8988T (cell line): ENCODE results near the gene DIAPH3.

Experiments used
- DNase-seq: peaks from one replicate; pipeline ENCODE4 v3.0.0; 2011

Gene DIAPH3

DNA sequence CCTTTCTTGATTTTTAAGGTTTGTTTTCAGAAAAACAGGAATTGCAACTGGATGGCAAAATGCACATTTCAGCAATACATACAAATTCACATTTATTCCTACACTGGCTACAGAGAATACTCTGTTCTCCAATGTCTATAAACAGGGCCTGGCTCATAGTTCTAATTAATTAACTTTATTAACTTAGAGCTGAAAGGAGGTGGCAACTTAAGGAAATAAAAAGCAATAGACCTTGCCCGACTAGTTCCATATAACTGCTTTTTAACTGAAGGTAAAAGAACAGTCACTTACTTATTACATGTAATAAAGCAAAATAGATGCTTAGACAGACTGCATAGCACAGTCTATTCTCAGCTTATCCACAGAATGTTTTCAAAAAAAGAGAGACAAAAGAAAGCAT lies 498.5 kb downstream of the DIAPH3 start:
- DNase-seq, result no peak

DNA sequence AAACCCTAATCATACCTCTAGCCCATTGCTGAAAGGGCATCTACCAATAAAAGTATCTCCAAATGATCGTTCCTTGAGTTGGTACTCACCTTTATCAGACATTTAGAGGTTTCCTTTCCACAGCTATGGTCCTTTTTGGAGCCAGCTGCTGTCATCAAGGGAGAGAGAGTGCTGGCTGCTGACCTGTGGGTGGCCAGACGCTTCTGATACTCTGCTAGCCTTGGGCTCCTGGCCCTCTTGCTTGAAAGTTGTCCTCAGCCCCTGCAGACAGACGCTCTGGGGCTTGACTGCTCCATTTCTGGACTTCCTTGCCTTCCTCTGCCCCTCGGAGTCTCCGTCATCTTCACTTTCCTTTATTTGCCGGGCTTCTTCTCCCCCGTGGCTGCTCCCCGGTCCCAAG lies 499.1 kb downstream of the DIAPH3 start:
- no peak for DNase-seq

DNA sequence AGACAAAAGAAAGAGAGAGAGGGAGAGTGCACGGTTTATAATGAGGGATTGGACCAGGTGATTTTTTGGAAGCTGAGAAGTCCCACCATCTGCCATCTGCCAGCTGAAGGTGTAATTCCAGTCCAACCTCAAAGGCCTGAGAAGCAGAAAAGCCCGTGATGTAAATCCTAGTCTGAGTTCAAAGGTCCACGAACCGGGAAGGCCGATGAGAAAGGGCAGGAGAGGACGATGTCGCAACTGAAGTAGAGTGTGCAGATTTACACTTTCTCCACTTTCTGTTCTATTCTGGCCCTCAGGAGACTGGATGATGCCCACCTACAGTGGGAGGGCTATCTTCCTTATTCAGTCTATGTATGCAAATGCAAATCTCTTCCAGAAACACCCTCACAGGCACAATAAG lies 500.0 kb downstream of the DIAPH3 start:
- DNase-seq, result no peak

DNA sequence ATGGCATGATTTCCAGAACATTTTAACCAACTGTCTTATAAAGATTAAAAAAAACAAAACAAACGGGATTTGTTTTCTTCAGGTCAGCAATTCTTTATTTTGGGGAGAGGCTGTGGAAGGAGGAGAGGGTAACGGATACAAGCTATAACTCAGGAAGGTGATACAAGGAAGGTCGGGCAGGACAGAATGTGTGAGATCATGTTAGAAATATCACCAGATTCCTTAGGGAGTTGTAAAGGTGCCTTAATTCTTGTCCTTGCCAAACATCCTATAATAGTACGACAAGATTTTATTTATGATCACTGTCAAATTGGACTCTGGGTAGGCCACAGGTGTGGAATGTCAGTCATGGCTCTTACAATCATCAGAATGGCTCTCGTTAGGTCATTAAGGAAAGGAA lies 503.1 kb downstream of the DIAPH3 start:
- DNase-seq, result no peak

DNA sequence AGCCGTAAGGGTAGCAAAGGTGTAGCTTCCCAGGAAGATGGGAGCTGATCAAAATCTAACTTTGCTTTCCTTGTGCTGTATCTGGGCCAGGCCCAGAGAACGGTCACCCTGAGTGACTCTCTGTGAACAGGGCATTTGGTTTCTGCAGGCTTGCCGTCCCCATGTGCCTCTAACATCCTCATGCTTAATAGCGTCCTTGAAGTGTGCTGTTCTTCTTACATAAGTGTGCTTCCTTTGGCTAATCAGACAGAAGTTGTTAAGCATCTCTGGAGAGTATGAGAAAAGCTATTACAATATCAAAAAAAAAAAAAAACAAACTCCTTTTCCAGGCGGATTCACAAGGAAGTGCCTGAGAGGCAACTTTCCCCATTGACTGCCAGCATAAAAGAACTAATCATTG lies 503.7 kb downstream of the DIAPH3 start:
- no peak for DNase-seq

DNA sequence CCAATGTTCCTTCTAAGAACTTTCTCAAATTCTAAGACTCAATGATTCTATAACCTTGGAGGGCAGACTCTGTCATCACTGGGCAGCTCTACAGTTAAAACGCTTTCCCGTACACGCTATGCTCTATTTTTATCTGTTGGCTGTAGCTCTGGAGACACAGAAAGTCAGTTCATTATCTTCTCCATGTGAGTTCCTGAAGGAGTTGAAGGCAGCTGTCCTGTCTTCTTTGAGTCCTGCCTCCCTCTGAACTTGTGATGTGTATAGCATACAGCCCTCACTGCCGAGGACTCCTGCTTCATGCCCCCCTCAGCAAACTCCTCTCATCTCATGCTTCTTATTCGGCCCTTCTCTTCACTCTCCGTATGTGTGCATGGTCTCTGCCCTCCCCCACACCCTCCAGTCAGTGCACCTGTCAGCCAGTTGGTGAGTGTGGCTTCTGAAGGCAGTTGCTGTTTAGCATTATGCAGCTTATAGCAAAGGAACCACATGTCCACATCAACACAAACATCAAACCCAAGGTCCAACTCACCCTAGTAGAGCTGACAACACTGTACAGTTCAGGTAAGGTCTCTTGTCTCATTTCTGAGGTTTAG lies 504.9 kb downstream of the DIAPH3 start:
- DNase-seq, result no peak

DNA sequence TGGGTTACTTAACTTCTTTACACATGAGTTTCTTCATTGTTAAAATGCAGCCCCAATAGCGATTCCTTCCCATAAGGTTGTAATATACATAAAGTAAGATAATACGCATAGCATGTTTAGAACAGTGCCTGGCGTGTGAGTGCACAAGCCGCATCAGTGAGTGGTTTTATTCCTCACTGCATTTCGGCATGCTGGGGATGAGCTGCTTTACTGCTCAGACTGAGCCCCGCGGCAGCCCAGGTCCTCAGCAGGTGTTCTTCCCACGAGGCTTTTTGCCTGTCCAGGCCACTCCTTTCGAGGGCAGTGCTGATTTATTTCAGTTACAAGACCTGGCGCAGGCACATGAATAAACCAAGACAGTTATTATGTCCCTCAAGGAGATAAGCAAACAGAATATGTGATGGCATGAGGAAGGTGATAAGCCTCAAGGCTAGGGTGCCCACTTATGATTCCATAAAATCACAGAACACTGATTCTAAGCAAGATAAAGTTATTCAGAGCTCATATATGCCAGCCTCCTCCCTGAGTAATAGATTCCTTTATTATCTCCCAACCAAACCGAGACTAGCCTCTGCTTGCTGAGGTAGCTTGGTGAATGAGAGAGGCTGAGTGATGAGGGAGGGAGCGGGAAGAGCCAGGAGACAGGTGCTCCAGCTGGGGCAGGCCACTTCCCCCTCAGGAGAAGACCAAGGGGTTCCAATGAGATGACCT lies 505.5 kb downstream of the DIAPH3 start:
- DNase-seq, result no peak

DNA sequence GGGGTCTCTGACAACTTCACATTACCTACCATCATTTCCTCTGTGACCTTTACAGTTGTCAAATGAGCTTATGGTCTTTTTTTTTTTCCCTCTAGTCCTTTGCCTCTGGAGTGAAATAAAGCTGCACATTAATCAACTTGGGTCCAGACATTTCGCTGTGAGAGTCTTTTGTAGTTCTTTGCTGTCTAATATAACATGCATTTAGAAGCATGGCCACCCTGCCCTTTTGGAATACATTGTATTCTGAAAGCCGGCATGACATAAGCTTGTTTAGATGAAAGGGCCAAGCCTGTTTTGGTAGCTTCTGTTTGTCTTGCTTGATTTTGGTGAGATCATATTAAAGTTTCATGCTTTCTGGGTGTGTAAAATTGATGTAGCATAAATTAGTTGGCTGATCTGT lies 509.8 kb downstream of the DIAPH3 start:
- DNase-seq, result no peak

DNA sequence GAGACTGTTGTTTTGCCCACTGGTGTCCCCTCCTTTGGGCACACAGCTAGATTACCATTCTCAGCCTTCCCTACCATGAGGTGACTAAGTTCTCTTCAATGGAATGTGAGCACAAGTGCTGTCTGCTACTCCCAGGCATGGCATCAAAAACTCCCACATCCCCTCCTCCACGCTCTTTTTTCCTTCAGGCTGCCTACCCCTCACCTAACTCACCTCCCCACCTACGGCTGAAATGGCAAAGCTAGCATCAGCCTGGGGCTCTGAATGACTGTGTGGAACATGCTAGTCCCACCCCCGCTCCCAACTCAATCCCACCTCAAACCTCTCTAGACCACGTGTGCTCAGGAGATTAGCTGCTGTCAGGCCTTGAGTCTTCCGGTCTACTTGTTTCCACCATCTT lies 512.2 kb downstream of the DIAPH3 start:
- DNase-seq, result no peak

DNA sequence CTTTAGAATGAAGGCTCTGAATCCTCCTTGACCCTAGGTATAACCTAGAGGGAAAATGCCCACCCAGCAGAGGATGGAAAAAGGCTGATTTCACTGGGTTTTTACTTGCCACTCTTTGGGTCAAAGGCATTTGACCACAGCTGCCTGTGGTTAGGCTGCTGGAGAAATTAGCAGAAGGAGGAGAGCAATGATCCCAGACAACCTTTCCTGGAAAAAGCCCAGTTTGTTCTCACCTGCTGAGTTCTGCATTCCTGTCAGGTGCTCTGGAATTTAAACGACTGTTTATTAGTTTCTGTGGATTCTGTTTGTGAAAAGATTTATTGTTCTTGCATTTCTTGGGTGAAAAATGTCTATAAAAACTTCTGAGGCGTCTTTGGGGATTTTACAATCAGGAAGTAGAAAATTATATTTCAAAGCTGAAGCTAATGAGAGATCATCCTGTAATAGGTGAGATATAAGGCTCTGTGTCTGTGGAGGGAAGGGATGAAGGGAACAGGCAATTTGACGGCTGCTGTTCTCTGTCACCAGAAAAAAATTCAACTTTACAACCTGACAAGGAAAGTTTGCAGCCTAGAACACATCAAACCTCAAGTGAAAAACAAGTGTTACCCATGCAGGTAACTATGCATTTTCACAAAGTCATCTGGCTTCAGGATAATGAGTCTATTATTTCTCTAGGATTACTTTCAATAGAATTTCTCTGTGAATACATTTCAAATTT lies 519.7 kb downstream of the DIAPH3 start:
- DNase-seq, result no peak

DNA sequence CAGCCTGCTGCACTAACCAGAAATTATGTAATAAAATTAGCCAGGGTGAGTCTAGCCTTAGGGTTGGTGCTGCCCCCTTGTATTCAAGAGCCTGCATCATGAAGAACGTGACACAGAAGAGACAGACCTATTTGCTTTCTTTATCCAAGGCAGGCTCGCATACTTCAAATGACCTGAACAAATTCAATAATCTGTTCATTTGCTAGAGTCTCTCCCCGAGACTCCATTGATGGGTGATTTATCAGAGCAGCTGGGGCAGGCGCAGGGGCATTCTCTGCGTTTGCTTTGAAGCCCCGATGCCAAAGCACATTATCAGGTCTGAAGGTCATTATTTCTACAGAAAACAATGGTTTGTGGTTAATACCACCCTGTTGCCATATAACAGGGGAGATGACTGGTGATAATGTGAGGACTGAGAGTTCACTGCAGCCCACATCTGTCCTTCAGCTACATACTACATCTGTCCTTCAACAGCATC lies 520.3 kb downstream of the DIAPH3 start:
- no peak for DNase-seq

DNA sequence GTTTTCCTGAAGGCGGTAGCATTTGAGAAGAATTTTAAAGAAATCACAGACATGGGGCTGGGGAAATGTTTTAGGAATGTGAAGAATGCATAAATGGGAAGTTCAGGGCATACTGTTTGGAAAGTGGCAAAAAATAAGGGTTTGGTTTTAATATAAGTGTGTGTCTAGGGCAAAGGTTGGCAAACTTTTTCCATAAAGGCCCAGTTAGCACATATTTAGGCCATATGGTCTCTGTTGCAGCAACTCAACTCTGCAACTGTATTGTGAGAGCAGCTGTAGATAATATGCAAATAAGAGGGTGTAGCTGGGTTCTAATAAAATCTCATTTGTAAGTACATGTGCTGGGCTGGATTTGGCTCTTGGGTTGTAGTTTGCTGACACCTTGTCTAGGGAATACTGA lies 521.9 kb downstream of the DIAPH3 start:
- DNase-seq, result no peak

DNA sequence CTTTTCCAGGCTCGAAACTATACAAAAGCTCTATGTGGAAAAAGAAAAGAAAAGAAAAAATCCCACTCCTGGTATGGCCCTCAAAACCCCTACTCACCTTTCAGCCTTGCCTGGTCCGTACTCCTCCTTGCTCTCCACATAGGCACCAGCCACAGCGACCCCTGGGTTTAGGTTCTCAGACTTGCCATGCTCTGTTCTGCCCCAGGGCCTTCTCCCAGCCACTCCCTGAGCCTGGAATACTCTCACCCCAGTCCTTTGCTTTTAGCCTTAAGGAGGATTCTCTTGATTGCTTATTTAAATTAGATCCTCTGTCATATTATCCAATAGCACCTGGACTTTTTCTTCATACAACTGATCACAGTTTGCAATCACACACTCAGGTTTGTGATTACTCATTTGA lies 522.5 kb downstream of the DIAPH3 start:
- no peak for DNase-seq

DNA sequence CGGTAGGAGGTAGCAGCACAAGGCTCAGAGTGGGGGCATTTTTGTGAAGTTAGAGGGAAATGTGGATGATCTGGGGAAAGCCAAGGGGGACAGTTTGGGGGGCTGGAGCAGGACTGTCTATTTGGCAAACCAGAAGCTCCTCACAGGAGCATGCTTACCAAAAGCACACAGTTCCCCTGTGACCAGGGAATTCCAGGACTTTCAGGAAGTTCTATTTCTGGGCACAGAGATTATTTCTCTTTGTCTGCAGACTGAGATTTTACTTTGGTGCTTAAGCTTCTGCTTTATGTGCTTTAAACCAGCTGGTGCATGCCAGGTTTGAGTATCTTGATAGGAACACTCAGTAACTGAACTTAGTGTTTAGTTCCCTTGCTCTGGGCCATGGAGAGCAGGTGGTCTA lies 525.3 kb downstream of the DIAPH3 start:
- DNase-seq, result no peak

DNA sequence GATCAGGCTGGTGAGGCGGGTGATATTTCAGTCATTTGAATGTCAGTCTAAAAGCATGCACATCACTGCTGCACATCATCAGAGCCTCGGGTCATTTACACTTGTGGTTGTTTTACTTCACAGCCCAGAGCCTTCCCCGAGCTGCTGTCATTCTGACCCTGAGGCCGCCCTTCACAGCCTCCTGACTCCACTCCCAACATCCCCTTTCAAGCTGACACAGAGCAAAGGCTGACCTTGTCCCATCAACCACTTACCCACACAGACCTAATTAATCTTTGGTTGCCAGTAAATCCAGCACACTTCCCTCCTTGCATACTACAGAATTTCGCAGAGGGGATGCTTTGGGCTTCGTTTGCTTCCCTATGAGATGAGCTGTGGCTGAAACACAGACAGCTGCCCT lies 528.1 kb downstream of the DIAPH3 start:
- no peak for DNase-seq

DNA sequence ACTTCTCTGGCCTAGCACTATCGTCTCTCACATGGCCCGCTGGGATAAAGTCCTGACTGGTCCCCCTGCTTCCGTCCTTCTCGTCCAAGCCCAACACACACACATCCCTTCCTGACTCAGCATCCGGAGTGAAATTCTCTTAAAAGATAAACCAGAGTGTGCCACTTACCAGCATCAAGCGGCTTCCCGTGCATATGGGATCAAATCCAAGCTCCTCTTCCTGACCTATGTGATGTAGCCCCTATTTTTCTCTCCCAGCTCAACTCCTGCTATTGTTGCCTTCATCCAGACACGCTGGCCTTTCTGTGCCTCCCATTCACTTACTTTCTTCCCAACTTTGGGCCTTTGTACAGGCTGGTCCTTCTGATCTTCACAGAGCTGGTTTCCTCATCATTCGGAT lies 530.4 kb downstream of the DIAPH3 start:
- DNase-seq, result no peak

DNA sequence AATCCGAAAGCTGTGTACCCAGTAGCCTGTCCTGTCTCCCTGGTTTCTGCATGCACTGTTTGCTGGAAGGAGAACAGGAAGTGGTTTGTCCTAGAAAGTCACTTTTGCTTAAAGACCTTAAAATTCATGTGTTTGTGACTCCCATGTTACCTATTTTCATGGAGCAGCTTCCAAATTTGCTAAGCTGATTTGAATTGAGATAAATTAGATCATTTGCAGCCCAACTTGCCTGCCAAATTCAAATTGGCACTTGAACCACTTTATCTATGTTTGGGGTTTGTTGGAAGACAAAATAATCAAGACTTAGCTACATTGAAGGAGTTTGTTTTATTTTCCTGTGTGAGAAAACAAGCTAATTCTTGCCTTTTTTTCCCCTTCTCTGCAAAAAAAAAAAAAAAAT lies 532.5 kb downstream of the DIAPH3 start:
- no peak for DNase-seq

DNA sequence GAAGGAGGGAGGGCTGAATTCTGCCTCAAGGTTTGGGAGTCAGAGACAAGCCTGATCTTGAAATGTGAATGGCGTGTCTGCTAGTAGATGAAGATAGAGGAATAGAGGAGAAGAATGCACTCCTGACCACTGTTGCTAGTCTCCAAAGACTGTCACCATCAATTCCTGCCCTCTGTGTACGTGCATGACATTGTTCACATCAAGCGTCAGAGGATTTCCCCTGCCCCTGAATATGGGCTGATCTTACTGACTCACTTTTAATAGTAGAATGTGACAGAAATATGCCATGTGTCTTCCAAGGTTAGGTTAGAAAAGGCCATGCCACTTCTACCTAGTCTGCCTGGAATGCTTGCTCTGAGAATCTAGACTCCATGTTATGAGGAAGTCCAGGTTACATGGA lies 538.6 kb downstream of the DIAPH3 start:
- no peak for DNase-seq

DNA sequence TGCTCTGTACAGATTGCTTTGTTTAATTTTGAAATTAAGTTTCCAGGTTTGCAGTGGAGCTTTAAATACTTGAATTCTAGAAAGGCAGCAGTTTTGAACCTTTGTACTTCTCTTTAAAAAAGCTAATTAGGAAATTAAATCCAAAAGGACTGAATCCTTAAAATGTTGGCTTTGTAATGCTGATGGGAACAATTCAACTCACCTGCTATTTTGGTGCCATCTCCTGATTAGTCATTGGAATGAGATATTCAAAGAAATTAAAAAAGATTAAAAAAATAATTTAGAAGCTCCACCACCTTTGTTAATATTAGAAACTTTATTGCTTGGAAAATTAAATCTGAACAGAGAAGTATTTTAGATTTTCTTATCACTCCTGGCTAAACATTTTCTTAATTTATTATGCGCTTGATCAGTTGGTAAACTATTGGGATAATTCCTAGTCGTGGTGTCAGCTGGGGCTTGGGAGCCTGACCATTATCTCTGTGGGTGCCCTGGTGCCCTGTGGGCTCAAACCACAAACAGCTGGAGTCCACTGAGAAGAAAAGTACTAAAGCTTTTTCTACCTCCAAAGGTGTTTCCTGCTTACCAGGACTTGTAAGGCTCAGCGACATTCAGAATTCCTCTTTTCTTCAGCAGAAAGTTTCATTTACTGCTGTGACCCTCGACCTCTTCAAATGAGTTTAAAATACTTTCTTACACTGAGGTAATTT lies 540.4 kb downstream of the DIAPH3 start:
- no peak for DNase-seq

DNA sequence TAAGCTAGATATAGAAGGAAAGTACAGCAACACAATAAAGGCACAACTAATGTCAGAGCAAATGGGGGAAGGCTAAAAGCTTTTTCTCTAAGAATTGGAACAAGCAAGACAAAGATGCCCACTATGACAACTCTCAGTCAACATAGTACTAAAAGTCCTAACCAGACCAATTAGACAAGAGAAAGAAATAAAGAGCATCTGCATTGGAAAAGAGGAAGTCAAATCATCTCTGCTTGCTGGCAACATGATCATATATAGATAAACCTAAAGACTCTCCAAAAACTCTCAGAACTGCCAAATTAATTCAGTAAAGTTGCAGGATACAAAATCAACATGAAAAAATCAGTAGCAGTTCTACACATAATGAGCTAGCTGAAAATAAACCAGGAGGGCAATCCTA lies 542.0 kb downstream of the DIAPH3 start:
- no peak for DNase-seq
